Upper lobe of left lung (tissue), 4 donors: ENCODE measurements around the gene TMEM127.
A peak's percentile ranks its signal among the peaks of the same experiment; 100 is the strongest.

Source experiments
- CTCF ChIP-seq, 6 experiments: fragments of 450-650 bp in 4 of 6; fragments of 200-600 bp in 2 of 6; sonication (generic) in 2 of 6; IDR thresholded peaks; one replicate each; pipeline ENCODE4 v1.5.1; 2016 to 2019; ENCODE audit warnings: antibody characterized with exemption in 6 of 6
- POLR2A ChIP-seq, 4 donors: fragments of 450-650 bp; IDR thresholded peaks; one replicate each; pipeline ENCODE4 v1.5.1; 2016 to 2017; ENCODE audit warnings: antibody characterized with exemption in 4 of 4, mild to moderate bottlenecking in 2 of 4

- TF ChIP-seq CTCF (IDR thresholded peaks at IDR 0.05) (peak in 2 of 6 experiments; percentile 31 to 33), POLR2A (IDR thresholded peaks at IDR 0.05) (no peak)
Measured at GRCh38 chr2:96267159-96267971, 1.6 kb upstream of the TMEM127 start.
